ENCODE data around the gene NRXN3.

DNA sequence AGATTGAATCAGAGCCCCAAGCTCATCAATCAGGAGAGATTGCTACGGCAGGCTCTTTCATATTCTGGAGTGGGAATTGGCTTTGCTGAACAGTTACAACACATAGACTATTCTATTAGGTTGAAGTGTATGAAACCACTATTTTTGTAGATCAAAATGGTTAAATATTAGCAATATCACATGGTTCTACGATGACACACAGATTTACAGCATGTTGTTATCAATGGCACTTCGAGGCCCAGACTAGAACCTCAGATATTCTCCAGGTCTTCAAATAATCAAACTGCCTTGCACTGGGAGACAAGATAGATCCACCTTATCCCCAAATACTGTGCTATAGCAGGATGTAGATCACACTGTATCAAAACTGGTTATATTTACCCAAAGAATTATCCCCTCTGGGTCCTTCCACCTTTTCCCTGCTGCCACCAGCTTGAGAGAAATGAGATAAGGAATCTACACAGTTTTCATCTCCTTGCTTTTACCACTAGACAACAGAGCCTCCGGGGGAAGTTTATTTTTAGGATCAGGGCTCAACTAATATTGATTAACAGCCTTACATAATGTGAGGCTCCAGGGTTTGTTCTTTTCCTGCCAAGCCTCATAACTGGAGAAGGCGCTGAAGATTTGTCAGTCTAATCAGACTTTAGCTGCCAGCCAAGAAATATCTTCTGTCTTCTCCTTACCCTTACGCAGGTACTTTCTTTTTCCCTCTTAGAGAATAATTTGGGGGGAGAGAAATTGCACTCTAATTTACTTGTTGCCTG, 1534.1 kb downstream of the NRXN3 start:
- TF ChIP-seq POLR2A (IDR thresholded peaks at IDR 0.05): no peak
- TF ChIP-seq, protein P1, sequence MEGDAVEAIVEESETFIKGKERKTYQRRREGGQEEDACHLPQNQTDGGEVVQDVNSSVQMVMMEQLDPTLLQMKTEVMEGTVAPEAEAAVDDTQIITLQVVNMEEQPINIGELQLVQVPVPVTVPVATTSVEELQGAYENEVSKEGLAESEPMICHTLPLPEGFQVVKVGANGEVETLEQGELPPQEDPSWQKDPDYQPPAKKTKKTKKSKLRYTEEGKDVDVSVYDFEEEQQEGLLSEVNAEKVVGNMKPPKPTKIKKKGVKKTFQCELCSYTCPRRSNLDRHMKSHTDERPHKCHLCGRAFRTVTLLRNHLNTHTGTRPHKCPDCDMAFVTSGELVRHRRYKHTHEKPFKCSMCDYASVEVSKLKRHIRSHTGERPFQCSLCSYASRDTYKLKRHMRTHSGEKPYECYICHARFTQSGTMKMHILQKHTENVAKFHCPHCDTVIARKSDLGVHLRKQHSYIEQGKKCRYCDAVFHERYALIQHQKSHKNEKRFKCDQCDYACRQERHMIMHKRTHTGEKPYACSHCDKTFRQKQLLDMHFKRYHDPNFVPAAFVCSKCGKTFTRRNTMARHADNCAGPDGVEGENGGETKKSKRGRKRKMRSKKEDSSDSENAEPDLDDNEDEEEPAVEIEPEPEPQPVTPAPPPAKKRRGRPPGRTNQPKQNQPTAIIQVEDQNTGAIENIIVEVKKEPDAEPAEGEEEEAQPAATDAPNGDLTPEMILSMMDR (IDR thresholded peaks at IDR 0.05): no peak
